MM.1S (cell line): Measurements from ENCODE around the gene FMN1.

Experiments
- CTCF ChIP-seq: fragments of 300-600 bp; sonication (generic); IDR thresholded peaks from 2 replicates; pipeline ENCODE4 v1.5.1; 2016; ENCODE audit warnings: antibody characterized with exemption, low read length, mixed read lengths
- EZH2phosphoT487 ChIP-seq: fragments of 300-600 bp; sonication (generic); IDR thresholded peaks from 2 replicates; pipeline ENCODE4 v1.6.1; 2018; ENCODE audit warnings: antibody characterized with exemption, low read length

- TF ChIP-seq CTCF (no peak), EZH2phosphoT487 (no peak)
Measured at GRCh38 chr15:32722136-32722535, 472.4 kb downstream of the FMN1 start.
